Fibroblast of peridontal ligament (primary cell): ENCODE data around the gene NKX2-4.

Experiments
- DNase-seq: peaks from one replicate; pipeline ENCODE4 v3.0.0-alpha.2; 2010; ENCODE audit errors: extremely low read depth

The NKX2-4 gene

GRCh38 chr20:21360705-21361104, 36.6 kb downstream of the NKX2-4 start:
- DNase-seq = peak; percentile 83

GRCh38 chr20:21358737-21359136, 38.6 kb downstream of the NKX2-4 start:
- no peak for DNase-seq

DNA sequence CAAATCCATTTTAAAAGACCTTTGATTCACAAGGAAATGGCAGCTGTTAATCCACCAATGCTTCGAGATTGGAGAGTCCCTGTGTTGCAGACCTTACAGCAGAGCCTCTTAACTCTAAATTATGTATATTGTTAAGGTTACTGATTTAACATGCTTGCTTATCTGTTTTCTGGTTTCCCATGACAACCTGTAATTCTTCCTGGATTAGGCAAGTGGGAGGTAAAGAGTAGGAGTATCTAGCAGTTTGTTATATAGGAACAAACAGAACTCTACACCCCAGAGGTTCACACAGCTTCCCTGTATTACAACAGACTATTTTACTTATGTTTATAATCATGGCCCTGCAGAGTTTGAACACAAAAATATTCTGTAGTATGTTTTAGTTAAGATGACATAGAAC, 39.5 kb downstream of the NKX2-4 start:
- no peak for DNase-seq

- no peak for DNase-seq
These were observed 40.9 kb downstream of the NKX2-4 start for GRCh38 chr20:21356386-21356785.

GRCh38 chr20:21355981-21356380, 41.3 kb downstream of the NKX2-4 start:
- no peak for DNase-seq

DNA sequence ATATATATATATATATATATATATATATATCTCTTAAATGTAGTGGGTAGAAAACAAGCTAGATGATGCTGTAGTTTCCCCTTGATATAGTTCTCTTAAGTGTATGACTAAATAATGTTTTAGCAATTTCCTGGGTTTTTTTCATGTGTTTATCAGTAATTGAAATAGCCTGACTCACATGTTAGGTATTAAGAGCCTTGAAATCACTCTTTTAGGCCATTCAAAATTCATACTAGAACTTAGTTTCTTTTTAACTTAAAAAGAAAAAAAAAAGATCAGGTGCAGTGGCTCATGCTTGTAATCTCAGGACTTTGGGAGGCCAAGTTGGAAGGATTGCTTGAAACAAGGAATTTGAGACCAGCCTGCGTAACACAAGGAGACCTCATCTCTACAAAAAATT, 44.1 kb downstream of the NKX2-4 start:
- DNase-seq = peak; percentile 48

DNA sequence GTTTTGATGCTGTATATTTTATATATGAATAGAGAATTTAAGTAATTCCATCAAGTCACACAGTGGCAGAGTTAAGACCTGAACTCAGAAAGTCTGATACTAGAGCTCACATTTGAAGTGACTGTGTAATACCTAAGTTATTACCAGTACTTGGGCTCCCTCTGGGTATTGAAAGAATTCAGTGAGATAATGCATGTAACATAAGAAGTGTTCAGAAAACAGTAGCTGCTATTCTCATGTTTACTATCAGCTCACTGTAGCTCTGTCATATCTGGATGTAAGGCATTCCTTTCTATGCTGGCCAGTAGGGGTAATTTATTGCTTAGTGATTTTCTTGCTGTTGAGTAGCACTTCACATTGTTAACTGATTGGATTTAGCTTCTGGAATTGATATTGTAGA, 44.6 kb downstream of the NKX2-4 start:
- DNase-seq = peak; percentile 66
